Measurements from ENCODE around the gene RXYLT1. TPM values are rescaled to one million over a fixed set of nuclear protein-coding genes. Genes with fewer than 3 reads are reported as not detected.

RXYLT1 gene
- total and polyA plus RNA-seq, 2 experiments from 2014 or later, result 17.1 to 22.9 TPM

- no peaks in the 10 kb centered on the region for H3K27me3 ChIP-seq
- no peaks in the 10 kb centered on the region for H3K9me2 ChIP-seq (replicated peaks; ENCODE audit: insufficient read depth)
- H3K79me2 ChIP-seq, result no peaks in the 10 kb centered on the region
- no peak overlapping the region for H3K4me2 ChIP-seq
- DNase-seq (ENCODE audit: low spot score), result peak; percentile 66
- WGBS (ENCODE audit: low lambda C conversion rate, missing lambda C conversion rate), result 19% methylated on average over 4 of the region's 4 CpGs
- H3K9me3 ChIP-seq (ENCODE audit: low read depth), result no peaks in the 10 kb centered on the region
- no peak overlapping the region for H3K27ac ChIP-seq
- no peaks in the 10 kb centered on the region for H3K36me3 ChIP-seq (replicated peaks; ENCODE audit: insufficient read depth, low read depth)
- no peaks in the 10 kb centered on the region for H3K4me1 ChIP-seq (ENCODE audit: insufficient read depth)
- TF ChIP-seq EZH2 (IDR thresholded peaks at IDR 0.05; ENCODE audit: borderline replicate concordance), result no peak
- no peak for TF ChIP-seq EZH2phosphoT487 (IDR thresholded peaks at IDR 0.05; ENCODE audit: low read depth, severe bottlenecking, unreplicated experiment)
- TF ChIP-seq CTCF (IDR thresholded peaks at IDR 0.05; ENCODE audit: poor library complexity), result peak; percentile 83
- H4K20me1 ChIP-seq (ENCODE audit: insufficient read depth, poor library complexity, severe bottlenecking), result no peaks in the 10 kb centered on the region
- no peak overlapping the region for H2AFZ ChIP-seq
- H3K4me3 ChIP-seq, result no peak overlapping the region
These were observed 46.4 kb downstream of the RXYLT1 start for GRCh38 chr12:63826006-63826585.

DNA sequence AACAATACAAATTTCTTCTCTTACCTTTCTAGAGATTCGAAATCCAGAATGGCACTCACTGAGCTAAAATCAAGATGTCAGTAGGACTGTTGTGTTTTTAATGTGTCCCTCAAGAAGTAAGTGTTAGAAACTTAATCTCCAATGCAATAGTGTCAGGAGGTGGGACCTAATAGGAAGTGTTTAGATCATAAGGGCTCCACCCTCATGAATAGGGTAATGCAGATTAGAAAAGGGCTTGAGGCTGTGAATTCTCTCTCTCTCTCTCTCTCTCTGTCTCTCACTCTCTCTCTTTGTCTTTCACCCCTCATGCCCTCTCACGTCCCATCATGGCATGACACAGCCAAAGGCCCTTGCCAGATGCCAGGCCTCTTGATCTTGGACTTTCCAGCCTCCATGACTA is 49.2 kb downstream of the RXYLT1 start:
- Histone ChIP-seq H2AFZ (no peak overlapping the region), H3K9me2 (replicated peaks; ENCODE audit: insufficient read depth) (no peaks in the 10 kb centered on the region), H3K4me2 (no peak overlapping the region), H3K4me1 (ENCODE audit: insufficient read depth) (no peaks in the 10 kb centered on the region), H3K4me3 (no peak overlapping the region), H3K27me3 (no peaks in the 10 kb centered on the region), H3K36me3 (replicated peaks; ENCODE audit: insufficient read depth, low read depth) (no peaks in the 10 kb centered on the region), H3K79me2 (no peaks in the 10 kb centered on the region), H3K27ac (no peak overlapping the region), H4K20me1 (ENCODE audit: insufficient read depth, poor library complexity, severe bottlenecking) (no peaks in the 10 kb centered on the region), H3K9me3 (ENCODE audit: low read depth) (no peaks in the 10 kb centered on the region)
- no peak for DNase-seq (ENCODE audit: low spot score)
- 88% methylated on average over 2 of the region's 2 CpGs for WGBS (ENCODE audit: low lambda C conversion rate, missing lambda C conversion rate)
- no peak for TF ChIP-seq EZH2phosphoT487 (IDR thresholded peaks at IDR 0.05; ENCODE audit: low read depth, severe bottlenecking, unreplicated experiment)
- no peak for TF ChIP-seq CTCF (IDR thresholded peaks at IDR 0.05; ENCODE audit: poor library complexity)
- no peak for TF ChIP-seq EZH2 (IDR thresholded peaks at IDR 0.05; ENCODE audit: borderline replicate concordance)

- no peak for DNase-seq (ENCODE audit: low spot score)
- Histone ChIP-seq H3K4me3 (no peak overlapping the region), H3K36me3 (replicated peaks; ENCODE audit: insufficient read depth, low read depth) (no peaks in the 10 kb centered on the region), H3K9me2 (replicated peaks; ENCODE audit: insufficient read depth) (no peaks in the 10 kb centered on the region), H3K79me2 (no peaks in the 10 kb centered on the region), H3K4me2 (no peak overlapping the region), H3K27ac (no peak overlapping the region), H4K20me1 (ENCODE audit: insufficient read depth, poor library complexity, severe bottlenecking) (no peaks in the 10 kb centered on the region), H2AFZ (no peak overlapping the region), H3K27me3 (peaks cover 3% of the 10 kb centered on the region), H3K9me3 (ENCODE audit: low read depth) (no peaks in the 10 kb centered on the region), H3K4me1 (ENCODE audit: insufficient read depth) (no peaks in the 10 kb centered on the region)
- WGBS (ENCODE audit: low lambda C conversion rate, missing lambda C conversion rate), result 87% methylated on average over 2 of the region's 2 CpGs
- TF ChIP-seq EZH2phosphoT487 (IDR thresholded peaks at IDR 0.05; ENCODE audit: low read depth, severe bottlenecking, unreplicated experiment) (no peak), CTCF (IDR thresholded peaks at IDR 0.05; ENCODE audit: poor library complexity) (no peak)
These were observed 56.3 kb downstream of the RXYLT1 start for GRCh38 chr12:63836046-63836445.

All from hepatocyte (in vitro differentiated cells).